Right forelimb (tissue), 1 donor: ENCODE results near the gene CIB2.

ENCODE experiments used
- DNase-seq: peaks from one replicate; pipeline ENCODE4 v3.0.0-alpha.2; 2018

The CIB2 gene

DNA sequence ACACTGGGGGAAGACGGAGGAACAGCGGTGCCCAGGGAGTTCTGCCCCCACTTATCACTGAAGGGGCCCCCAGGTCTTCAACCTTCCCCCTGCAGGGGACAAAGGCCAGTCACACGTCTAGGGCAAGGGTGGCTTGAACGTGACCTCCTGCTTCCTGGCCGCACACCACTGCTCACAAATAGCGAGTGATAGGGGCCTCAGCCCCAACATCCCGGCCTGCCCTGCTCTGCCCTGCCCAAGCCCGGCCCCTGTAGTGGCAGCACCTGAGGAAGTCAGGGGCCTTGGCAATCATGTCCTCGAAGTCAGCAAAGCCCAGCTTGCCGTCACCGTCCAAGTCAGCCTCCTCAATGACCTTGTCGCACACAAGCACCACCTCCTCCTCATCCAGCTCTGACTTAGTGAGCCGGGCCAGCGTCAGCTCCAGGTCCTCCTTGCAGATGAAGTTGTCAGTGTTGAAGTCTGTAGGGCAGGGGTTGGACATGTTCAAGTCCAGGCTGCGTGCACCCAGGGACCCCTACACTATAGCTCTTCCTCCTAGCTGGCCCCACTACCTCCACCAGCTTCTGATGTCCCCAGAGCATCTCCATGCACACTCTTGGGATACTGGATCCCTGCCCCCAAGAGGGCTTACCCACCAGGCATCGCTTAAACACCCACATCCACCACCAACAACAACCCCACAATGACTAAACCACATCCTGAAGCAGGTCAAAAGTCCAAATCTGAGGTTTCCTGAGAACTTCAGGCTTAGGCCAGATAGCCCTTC is 25.6 kb downstream of the CIB2 start:
- DNase-seq: peak; percentile 17

- DNase-seq: peak; percentile 22
These were observed 26.4 kb downstream of the CIB2 start for GRCh38 chr15:78104566-78105475.

GRCh38 chr15:78104119-78104479 is 27.1 kb downstream of the CIB2 start:
- peak; percentile 42 for DNase-seq

GRCh38 chr15:78103406-78104118 is 27.7 kb downstream of the CIB2 start:
- no peak for DNase-seq

- DNase-seq: peak; percentile 35
These were observed 28.5 kb downstream of the CIB2 start for GRCh38 chr15:78102741-78103140.

GRCh38 chr15:78102211-78102610 is 29.0 kb downstream of the CIB2 start:
- peak; percentile 10 for DNase-seq

- DNase-seq: no peak
These were observed 29.7 kb downstream of the CIB2 start for GRCh38 chr15:78101423-78102105.

GRCh38 chr15:78100886-78101285 is 30.4 kb downstream of the CIB2 start:
- no peak for DNase-seq

- no peak for DNase-seq
These were observed 33.0 kb downstream of the CIB2 start for GRCh38 chr15:78098131-78098755.

- no peak for DNase-seq
These were observed 33.6 kb downstream of the CIB2 start for GRCh38 chr15:78097667-78098066.

DNA sequence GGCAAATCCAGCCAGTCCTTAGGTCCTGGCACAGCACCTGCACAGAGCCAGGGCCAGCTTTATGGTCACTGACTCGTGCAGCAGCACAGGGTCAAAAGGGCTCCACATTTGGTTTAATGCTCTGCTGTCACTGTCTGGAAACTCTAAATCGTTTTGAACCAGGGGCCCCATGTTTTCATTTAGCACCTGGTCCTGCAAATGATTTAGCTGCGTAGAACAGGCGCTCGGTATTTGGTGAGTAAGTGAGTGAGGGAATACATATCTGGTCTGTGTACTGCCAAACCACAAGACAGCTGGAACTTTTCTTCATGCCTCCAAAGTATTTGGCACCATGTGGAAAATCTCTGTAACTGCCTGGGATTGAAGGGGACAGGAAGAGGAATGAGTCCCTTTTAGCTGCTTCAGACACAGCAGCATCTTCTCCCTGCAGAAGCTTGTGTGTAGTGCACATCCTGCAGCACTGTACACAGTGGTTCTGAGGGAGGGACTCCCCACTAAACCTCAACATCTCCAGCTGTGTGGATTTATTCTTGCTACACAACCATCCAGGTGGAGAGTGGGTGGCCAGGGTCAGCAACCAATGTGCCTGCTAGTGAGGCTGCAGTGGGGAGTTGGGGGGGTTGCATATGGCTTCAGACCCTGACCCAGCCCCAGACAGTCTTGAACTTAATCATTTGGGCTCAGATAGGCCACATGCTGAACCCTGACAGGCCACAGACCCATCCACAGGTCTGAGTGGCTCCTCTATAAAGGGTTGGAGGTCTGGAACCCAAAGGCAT is 37.8 kb downstream of the CIB2 start:
- DNase-seq: no peak

GRCh38 chr15:78092261-78093041 is 38.8 kb downstream of the CIB2 start, which contains the start of gene SH2D7:
Gene SH2D7 (plus strand): TSS chr15:78092561. CDS start chr15:78092585, 24 bp downstream.
- DNase-seq: no peak

- no peak for DNase-seq
These were observed 40.7 kb downstream of the CIB2 start for GRCh38 chr15:78090422-78091063.

- no peak for DNase-seq
These were observed 42.5 kb downstream of the CIB2 start for GRCh38 chr15:78088773-78089080.

GRCh38 chr15:78087951-78088772 is 43.1 kb downstream of the CIB2 start:
- DNase-seq: no peak

GRCh38 chr15:78085928-78086327 is 45.3 kb downstream of the CIB2 start:
- no peak for DNase-seq

DNA sequence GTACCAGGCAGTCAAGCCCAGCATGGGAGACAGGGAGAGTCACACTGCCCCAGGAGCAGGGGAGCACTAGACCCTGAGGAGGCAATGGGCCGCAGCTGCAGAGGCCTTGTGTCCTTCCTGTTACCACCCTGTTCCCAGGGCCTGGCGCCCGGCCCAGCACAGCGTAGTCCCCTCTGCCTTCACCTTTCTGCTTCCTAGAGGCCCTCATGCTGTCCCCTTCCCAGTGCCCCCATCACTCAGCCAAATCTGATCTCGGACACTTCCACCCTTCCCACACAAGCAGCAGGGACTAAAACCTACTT is 46.8 kb downstream of the CIB2 start:
- no peak for DNase-seq

GRCh38 chr15:78083687-78084448 is 47.4 kb downstream of the CIB2 start:
- no peak for DNase-seq

DNA sequence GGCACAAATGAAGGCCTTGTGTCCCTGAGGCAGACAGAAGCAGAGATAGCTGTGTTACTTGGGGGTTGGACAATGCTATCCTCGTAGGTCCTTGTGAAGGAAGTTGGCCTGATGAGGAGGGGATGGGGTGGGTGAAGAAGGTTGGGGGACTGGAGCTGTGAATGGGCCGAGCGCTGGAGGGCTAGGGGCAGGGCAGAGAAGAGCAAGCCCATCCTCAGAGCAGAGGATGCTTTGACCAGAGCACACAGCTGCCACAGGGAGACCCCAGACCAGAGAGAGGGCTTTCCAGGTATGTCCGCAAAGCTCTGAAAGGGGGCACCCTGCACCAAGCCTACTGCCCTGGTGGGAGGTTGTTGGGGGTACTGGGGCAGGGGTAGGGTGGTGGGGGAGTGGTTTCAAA is 48.1 kb downstream of the CIB2 start:
- no peak for DNase-seq
